HG03175 (cell line): ENCODE data around the gene MSH2.
A peak's percentile ranks its signal among the peaks of the same experiment; 100 is the strongest.

Experiments
- ATAC-seq: cut with Tn5 transposase; IDR thresholded peaks from one replicate; pipeline ENCODE4 v1.9.1; 2021; ENCODE audit warnings: mild to moderate bottlenecking, moderate library complexity; ENCODE audit not compliant: unreplicated experiment

The MSH2 gene

DNA sequence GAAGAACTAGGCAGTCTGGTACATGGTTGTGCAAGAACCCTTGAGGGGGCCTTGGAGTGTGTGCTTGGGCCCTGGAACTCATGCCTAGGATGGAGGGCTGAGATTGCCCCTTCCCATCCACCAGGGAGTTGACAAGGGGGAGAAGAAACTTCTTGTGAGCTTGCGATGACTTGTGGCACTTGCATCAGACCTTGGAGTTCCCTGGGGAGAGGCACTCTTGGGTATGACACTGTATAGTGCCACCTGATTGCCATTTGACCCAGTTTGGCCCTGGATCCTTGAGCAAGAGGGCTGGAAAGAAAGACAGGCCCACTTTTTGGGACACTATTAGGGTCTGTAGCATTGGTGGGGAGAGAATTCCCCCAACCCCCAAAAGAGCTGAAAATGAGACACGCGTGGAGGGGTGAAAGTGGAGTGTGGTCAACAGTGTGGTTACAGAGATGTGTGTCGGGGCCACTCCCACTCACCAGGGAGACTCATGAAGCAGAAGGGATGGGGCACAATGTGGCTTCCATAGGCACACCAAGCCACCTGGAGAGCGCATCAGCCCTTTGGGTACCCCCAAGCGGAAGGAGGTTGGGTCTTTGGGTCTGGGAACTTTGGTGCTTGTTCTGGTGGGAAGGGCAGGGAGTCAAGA is 101.3 kb downstream of the MSH2 start:
- ATAC-seq: no peak

- no peak for ATAC-seq
Observed at GRCh38 chr2:47506024-47506423, 103.1 kb downstream of the MSH2 start.

DNA sequence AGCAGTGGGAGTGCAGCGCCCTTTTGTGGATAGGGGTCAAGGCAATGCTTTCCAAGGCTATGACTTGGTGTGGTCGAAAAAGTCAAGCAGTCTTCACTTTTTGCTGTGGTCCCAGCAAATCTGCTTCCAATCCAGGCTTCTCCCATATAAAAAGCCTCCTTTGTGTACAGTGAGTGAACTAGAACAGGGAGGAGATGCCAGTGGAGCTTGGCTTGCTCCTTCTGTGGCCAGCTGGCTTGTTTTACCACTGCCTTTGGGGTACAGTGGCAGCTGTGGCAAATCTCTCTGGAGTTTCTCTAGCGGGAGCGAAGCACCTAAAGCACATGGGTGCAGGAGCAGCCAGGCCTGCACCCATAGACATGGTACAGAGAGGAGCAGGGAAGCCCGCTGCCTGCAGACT is 103.5 kb downstream of the MSH2 start:
- ATAC-seq: no peak

DNA sequence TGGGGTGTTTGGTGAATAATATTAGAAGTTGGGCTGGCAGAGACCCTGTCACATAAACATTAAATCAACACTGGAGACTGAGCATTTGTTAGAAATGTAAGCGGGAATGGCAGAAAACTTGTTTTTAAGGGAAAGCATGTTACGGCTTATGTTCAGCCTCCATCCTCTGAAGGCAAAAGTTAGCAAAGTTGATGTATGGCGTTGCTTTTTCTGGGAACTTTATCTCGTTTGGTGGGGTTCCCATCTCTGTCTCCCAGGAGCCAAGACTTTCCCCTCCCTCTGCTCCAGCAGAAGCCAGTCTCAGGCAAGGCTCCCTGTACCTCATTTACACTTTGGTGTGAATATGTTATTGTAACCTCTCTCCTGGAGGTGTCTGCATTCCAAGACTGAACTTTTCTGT is 105.1 kb downstream of the MSH2 start:
- no peak for ATAC-seq

DNA sequence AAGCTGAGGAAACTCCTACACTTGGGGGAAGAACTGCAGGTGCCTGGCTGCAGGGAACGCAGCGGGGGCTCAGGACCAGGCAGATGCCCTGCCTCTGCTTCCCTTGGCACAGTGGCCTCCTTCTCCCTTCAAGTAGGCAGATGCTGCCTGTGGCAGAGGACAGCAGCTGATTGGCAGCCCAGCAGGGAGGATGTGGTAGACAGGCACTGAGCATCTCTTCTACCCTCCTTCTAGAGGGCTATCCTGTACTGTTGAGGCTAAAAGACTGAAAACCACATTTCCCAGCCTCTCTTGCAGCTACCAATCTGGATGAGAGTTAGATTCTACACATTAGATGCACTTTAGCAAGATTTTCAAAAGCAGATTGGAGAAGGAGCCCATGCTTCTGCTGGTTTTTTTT is 105.7 kb downstream of the MSH2 start:
- ATAC-seq: no peak

DNA sequence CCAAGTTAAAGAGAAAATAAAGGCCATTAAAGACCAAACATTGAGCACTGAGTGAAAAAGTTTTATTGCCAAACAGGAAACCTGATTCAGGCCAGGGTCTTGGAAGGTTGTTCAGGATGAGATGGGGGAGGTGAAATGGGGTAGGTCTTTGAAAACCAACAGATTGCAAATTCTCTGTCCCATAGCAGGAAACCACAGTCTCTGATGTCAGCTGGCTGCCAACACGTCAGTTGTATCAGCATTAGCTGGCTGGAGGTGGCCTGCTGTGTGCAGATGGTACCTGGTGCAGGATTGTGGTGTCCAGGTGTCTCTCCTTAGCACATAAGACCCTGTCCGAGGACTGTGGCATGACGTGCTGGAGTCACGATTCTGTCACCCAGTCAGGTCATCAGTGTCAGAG is 106.3 kb downstream of the MSH2 start:
- no peak for ATAC-seq

DNA sequence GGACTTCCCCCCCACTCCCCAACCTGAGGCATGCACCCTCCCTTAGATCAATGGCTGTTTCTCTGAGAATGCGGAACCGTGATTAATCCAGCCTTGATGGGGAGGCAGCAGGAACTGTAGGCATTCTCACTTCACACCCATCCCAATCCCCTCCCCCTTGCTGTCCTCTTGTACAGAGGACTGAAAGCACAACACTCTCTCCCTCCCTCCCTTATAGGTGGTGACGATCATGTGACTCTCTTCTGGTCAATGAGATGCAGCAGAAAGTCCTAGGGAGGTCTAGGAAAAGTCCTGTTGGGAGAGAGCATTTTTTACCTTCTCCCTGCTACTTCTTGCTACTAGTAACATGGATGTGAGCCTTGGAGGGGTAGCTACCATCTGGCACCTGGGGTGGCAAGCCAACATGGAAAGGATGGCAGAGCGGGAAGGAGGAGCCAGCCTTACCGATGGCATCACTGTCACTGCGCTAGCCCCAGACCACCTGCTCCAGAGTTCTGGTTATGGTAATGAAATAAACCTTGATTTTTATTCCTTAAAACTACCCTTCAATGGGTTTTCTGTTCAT is 106.9 kb downstream of the MSH2 start:
- ATAC-seq: no peak

- ATAC-seq: no peak
Observed at GRCh38 chr2:47510745-47511144, 107.8 kb downstream of the MSH2 start.

DNA sequence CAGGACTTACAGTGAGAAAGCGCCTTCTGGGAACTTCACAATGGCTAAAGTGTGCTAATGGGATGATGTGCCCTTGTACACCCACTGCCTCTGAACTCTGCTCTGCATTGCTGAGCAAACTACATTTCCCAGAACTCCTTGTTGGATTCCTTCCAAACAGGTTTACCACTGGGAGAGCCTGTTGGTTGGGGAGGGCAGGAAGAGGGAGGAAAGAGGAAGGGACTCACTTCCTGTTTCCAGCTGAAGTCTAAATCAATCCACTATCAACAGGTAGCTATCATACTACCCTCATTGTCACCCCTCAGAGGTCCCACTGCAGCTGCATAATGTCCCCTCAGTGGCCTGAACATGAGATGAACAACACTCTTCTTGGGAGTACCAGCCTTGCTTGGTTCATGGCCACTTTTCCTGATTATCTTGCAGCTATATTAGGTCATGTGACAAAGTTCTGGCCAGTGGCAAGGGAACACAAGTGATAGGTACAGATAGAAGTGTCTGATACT is 109.7 kb downstream of the MSH2 start:
- ATAC-seq: no peak

- no peak for ATAC-seq
Observed at GRCh38 chr2:47513981-47514520, 111.1 kb downstream of the MSH2 start.

- no peak for ATAC-seq
Observed at GRCh38 chr2:47516360-47517104, 113.6 kb downstream of the MSH2 start.

DNA sequence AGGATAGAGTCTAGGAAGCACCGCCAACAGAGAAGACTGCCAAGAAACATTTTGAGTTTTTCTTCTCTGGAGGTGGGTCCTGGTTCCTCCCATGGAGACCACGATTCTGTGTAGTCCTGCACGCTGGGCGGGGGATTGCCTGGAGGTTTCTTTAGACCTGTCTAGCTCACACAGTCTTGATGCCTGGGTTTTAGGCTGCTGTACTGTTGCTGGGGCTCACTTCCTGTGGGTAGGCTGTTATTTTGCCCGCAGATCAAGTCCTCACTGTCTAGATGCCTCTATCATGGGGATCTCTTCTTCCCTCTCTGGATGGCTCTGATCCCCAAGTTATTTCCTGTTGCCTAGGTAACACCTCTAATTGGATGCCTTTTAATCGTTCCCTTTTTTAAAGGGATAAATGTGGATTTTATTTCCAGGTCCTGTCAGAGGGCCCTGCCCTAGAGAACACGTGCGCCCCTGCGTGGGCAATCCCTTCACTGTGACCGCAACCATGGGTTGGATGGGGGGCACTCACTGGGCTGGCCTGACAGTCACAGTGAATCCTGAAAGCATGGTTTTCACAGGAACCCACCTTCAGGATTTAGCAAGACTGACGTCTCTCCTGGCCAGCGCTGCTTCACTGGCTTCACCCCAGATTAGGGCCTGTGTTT is 115.7 kb downstream of the MSH2 start:
- ATAC-seq: no peak

GRCh38 chr2:47519147-47519537 is 116.2 kb downstream of the MSH2 start:
- no peak for ATAC-seq

GRCh38 chr2:47519604-47520301 is 116.8 kb downstream of the MSH2 start:
- ATAC-seq: no peak

GRCh38 chr2:47520302-47520630 is 117.3 kb downstream of the MSH2 start:
- no peak for ATAC-seq

DNA sequence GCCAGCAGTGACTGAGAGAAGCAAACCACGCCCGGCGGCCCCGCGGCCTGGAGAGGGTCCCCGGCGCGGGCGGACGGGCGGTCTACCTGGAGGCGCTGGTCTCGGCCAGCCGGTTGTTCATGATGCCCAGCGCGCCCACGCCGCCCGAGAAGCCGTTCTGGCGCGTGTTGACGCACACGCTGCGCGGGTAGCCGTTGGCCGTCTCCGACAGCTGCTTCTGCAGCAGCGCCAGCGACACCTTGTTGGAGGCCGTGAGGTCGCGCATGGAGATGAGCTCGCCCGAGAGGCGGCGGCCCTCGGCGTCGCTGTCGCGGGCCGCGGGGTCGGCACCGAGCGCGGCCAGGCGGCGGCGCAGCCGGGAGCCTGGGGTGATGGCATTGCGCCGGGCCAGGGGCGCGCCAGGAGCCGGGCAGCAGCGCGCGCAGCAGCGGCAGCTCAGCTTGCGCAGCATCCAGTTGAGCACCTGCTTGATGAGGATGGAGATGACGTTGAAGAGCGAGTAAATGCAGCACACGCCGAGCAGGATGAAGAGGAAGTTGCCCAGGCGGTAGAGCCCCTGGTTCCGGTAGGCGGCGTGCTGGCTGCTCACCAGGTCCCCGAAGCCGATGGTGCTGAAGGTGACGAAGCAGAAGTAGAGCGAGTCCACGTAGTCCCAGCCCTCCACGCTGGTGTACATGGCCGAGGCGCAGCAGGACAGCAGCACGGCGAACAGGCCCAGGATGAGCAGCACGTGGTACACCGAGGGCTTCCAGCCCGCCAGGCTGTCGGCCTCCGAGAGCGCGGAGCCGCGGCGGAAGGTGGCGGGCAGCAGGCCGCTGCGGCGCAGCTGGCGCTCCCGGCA is 118.1 kb downstream of the MSH2 start:
- peak; percentile 82 for ATAC-seq

GRCh38 chr2:47521666-47522285 is 118.8 kb downstream of the MSH2 start:
- ATAC-seq: no peak

DNA sequence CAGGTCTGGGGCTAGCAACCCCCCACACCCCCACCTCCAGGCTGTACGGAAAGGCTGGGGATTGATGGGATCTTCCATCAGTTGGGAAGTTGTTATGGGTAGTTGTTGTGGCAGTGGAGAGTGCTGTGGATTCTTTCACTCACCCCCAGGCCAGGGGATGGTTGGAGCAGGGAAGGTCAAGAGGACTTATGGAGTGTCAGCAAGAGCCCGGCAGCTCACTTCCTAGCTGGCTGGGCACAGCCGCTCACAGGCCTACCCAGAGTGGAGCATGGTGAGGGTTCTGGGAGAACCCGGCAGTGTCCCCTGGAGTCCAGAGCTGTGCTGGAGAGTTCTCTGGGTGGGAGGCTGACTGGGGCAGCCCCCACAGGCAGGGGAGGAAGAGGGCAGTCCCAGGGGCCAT is 122.2 kb downstream of the MSH2 start:
- ATAC-seq: no peak

DNA sequence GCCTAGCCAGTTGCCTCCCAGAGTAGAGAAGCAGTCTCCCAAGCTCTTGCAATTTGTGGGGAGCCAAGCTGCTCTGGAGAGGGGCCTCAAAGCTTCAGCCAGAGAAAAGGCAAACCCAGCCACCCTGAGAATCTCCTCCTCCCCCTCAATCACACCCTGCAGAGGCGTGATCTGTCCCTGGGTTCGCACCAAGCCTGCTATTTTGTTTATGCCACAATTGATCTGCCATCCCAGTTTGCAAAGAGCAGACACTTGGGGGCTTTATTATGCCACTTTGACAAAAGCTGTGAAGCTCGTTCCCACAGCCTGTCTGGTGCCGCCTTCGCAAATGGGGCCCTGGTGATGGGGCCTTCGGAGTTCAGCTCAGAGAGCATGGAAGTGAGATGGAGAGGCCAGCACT is 125.5 kb downstream of the MSH2 start:
- ATAC-seq: no peak

- no peak for ATAC-seq
Observed at GRCh38 chr2:47528874-47529273, 125.9 kb downstream of the MSH2 start.
